Trophoblast cell (in vitro differentiated cells and primary cell): ENCODE data around the gene ELAVL1.

ENCODE experiments used
- DNase-seq, 2 donors: peaks; one replicate each; pipeline ENCODE4 v3.0.0-alpha.2; 2016
- H2AFZ ChIP-seq: 2 replicates; pipeline ENCODE4 v1.6.1; 2013; ENCODE audit warnings: low read length, moderate library complexity, mild to moderate bottlenecking; ENCODE audit not compliant: insufficient read depth, poor library complexity
- H2AK5ac ChIP-seq: 2 replicates; pipeline ENCODE4 v1.6.1; 2013; ENCODE audit warnings: mild to moderate bottlenecking, low read length
- H2BK120ac ChIP-seq: 2 replicates; pipeline ENCODE4 v1.6.1; 2013; ENCODE audit warnings: low read length, mild to moderate bottlenecking, moderate library complexity; ENCODE audit not compliant: insufficient read depth, poor library complexity
- H2BK12ac ChIP-seq: 2 replicates; pipeline ENCODE4 v1.6.1; 2013; ENCODE audit warnings: mild to moderate bottlenecking, low read length, moderate library complexity
- H2BK5ac ChIP-seq: 2 replicates; pipeline ENCODE4 v1.6.1; 2013; ENCODE audit warnings: low read length, low read depth, moderate library complexity, mild to moderate bottlenecking; ENCODE audit not compliant: poor library complexity
- H3K14ac ChIP-seq: 2 replicates; pipeline ENCODE4 v1.6.1; 2013; ENCODE audit warnings: mild to moderate bottlenecking, low read length
- H3K18ac ChIP-seq: 2 replicates; pipeline ENCODE4 v1.6.1; 2013; ENCODE audit warnings: mild to moderate bottlenecking, low read length
- H3K23ac ChIP-seq: 2 replicates; pipeline ENCODE4 v1.6.1; 2013; ENCODE audit warnings: low read length
- H3K27ac ChIP-seq: 2 replicates; pipeline ENCODE4 v1.5.1; 2013; ENCODE audit warnings: low read depth, mild to moderate bottlenecking, inconsistent platforms, low read length, moderate library complexity
- H3K27me3 ChIP-seq: 2 replicates; pipeline ENCODE4 v1.6.1; 2013; ENCODE audit warnings: inconsistent platforms, mild to moderate bottlenecking, low read length, moderate library complexity; ENCODE audit not compliant: insufficient read depth
- H3K36me3 ChIP-seq, 2 experiments: 1 replicate in 1 of 2; 2 replicates in 1 of 2; pipeline ENCODE4 v1.6.1; 2013; ENCODE audit warnings: low read length in 2 of 2, mild to moderate bottlenecking in 2 of 2, moderate library complexity in 1 of 2; ENCODE audit not compliant: insufficient read depth in 2 of 2, control insufficient read depth in 1 of 2
- H3K4ac ChIP-seq: 2 replicates; pipeline ENCODE4 v1.6.1; 2013; ENCODE audit warnings: low read depth, mild to moderate bottlenecking, low read length, moderate library complexity
- H3K4me1 ChIP-seq, 2 experiments: 1 replicate in 1 of 2; 2 replicates in 1 of 2; pipeline ENCODE4 v1.6.1; 2013; ENCODE audit warnings: low read length in 2 of 2, mild to moderate bottlenecking in 2 of 2, moderate library complexity in 1 of 2; ENCODE audit not compliant: insufficient read depth in 2 of 2, control insufficient read depth in 1 of 2
- H3K4me2 ChIP-seq: 2 replicates; pipeline ENCODE4 v1.6.1; 2013; ENCODE audit warnings: inconsistent platforms, mild to moderate bottlenecking, low read length, moderate library complexity
- H3K4me3 ChIP-seq: 2 replicates; pipeline ENCODE4 v1.5.1; 2013; ENCODE audit warnings: mild to moderate bottlenecking, low read depth, low read length, inconsistent platforms
- H3K79me1 ChIP-seq: one replicate; pipeline ENCODE4 v1.6.1; 2013; ENCODE audit warnings: low read length
- H3K79me2 ChIP-seq: 2 replicates; pipeline ENCODE4 v1.6.1; 2013; ENCODE audit warnings: low read length, mild to moderate bottlenecking; ENCODE audit not compliant: control insufficient read depth, insufficient read depth, poor library complexity
- H3K9ac ChIP-seq: 2 replicates; pipeline ENCODE4 v1.6.1; 2013; ENCODE audit warnings: mild to moderate bottlenecking, low read length
- H3K9me3 ChIP-seq: 2 replicates; pipeline ENCODE4 v1.6.1; 2013; ENCODE audit warnings: low read depth, mild to moderate bottlenecking, control low read depth, inconsistent platforms, low read length; ENCODE audit not compliant: insufficient read depth
- H4K12ac ChIP-seq: 2 replicates; pipeline ENCODE4 v1.6.1; 2013; ENCODE audit warnings: low read depth, mild to moderate bottlenecking, low read length, moderate library complexity
- H4K8ac ChIP-seq: 2 replicates; pipeline ENCODE4 v1.6.1; 2013; ENCODE audit warnings: low read depth, mild to moderate bottlenecking, low read length, moderate library complexity
- H4K91ac ChIP-seq: one replicate; pipeline ENCODE4 v1.6.1; 2013; ENCODE audit warnings: low read depth, mild to moderate bottlenecking, low read length, moderate library complexity
- WGBS: extraction: QIAGEN DNeasy Blood & Tissue Kit; methylation state at CpG from one replicate; pipeline ENCODE4 v1.1.7; 2013; ENCODE audit warnings: missing lambda C conversion rate; ENCODE audit not compliant: insufficient read length, insufficient coverage; ENCODE audit errors: extremely low coverage; 5-methylcytosine and 5-hydroxymethylcytosine counted together

ELAVL1 gene

GRCh38 chr19:7933411-7933810 is 72.0 kb downstream of the ELAVL1 start:
- H3K4me1 ChIP-seq, result peaks cover 5 to 7% of the 10 kb centered on the region in 2 experiments
- no peaks in the 10 kb centered on the region for H3K79me1 ChIP-seq
- no peak overlapping the region for H3K23ac ChIP-seq
- no peak overlapping the region for H3K18ac ChIP-seq
- H3K9me3 ChIP-seq, result no peaks in the 10 kb centered on the region
- no peak overlapping the region for H3K4ac ChIP-seq
- H2BK5ac ChIP-seq, result no peak overlapping the region
- no peak overlapping the region for H3K4me2 ChIP-seq
- no peak overlapping the region for H3K4me3 ChIP-seq
- H4K91ac ChIP-seq, result no peak overlapping the region
- H2BK120ac ChIP-seq, result no peak overlapping the region
- no peak overlapping the region for H2AFZ ChIP-seq
- peaks cover 68 to 75% of the 10 kb centered on the region in 2 experiments for H3K36me3 ChIP-seq
- no peaks in the 10 kb centered on the region for H3K27me3 ChIP-seq
- no peak overlapping the region for H2BK12ac ChIP-seq
- no peaks in the 10 kb centered on the region for H3K79me2 ChIP-seq
- no peak overlapping the region for H4K12ac ChIP-seq
- H3K9ac ChIP-seq, result no peak overlapping the region
- H3K14ac ChIP-seq, result no peak overlapping the region
- DNase-seq, result no peak
- H4K8ac ChIP-seq, result no peak overlapping the region
- no CpG with 5 or more reads among the region's 14 CpGs for WGBS
- H3K27ac ChIP-seq, result no peak overlapping the region
- H2AK5ac ChIP-seq, result no peak overlapping the region

GRCh38 chr19:7932930-7933300 is 72.5 kb downstream of the ELAVL1 start:
- DNase-seq, result no peak

GRCh38 chr19:7932276-7932929 is 73.0 kb downstream of the ELAVL1 start:
- Histone ChIP-seq H3K23ac (no peak overlapping the region), H3K27me3 (no peaks in the 10 kb centered on the region), H3K79me1 (no peaks in the 10 kb centered on the region), H3K36me3 (peaks cover 64 to 69% of the 10 kb centered on the region in 2 experiments), H3K9ac (no peak overlapping the region), H3K9me3 (no peaks in the 10 kb centered on the region), H3K4ac (no peak overlapping the region), H4K8ac (no peak overlapping the region), H4K12ac (no peak overlapping the region), H3K14ac (no peak overlapping the region), H2AFZ (no peak overlapping the region), H2BK12ac (no peak overlapping the region), H2AK5ac (no peak overlapping the region), H3K4me3 (no peak overlapping the region), H3K79me2 (no peaks in the 10 kb centered on the region), H2BK5ac (no peak overlapping the region), H3K18ac (no peak overlapping the region), H3K4me1 (peaks cover 5 to 7% of the 10 kb centered on the region in 2 experiments), H3K27ac (no peak overlapping the region), H4K91ac (no peak overlapping the region), H3K4me2 (no peak overlapping the region), H2BK120ac (no peak overlapping the region)
- DNase-seq, result no peak
- WGBS, result no CpG with 5 or more reads among the region's 32 CpGs

More at GRCh38 chr19:7932930-7933300, 72.5 kb downstream of the ELAVL1 start:
- H3K4me3 ChIP-seq, result no peak overlapping the region
- H4K12ac ChIP-seq, result no peak overlapping the region
- no peak overlapping the region for H3K4me2 ChIP-seq
- no peak overlapping the region for H2AFZ ChIP-seq
- H4K91ac ChIP-seq, result no peak overlapping the region
- H3K36me3 ChIP-seq, result peaks cover 68 to 74% of the 10 kb centered on the region in 2 experiments
- no peak overlapping the region for H2AK5ac ChIP-seq
- no peak overlapping the region for H2BK12ac ChIP-seq
- no peaks in the 10 kb centered on the region for H3K79me2 ChIP-seq
- no peak overlapping the region for H3K27ac ChIP-seq
- H2BK120ac ChIP-seq, result no peak overlapping the region
- H3K4me1 ChIP-seq, result peaks cover 5 to 7% of the 10 kb centered on the region in 2 experiments
- no peak overlapping the region for H3K4ac ChIP-seq
- H3K79me1 ChIP-seq, result no peaks in the 10 kb centered on the region
- no peak overlapping the region for H3K23ac ChIP-seq
- no peak overlapping the region for H2BK5ac ChIP-seq
- no peaks in the 10 kb centered on the region for H3K27me3 ChIP-seq
- no peak overlapping the region for H3K9ac ChIP-seq
- no peak overlapping the region for H3K14ac ChIP-seq
- no peaks in the 10 kb centered on the region for H3K9me3 ChIP-seq
- WGBS, result no CpG with 5 or more reads among the region's 10 CpGs
- no peak overlapping the region for H4K8ac ChIP-seq
- no peak overlapping the region for H3K18ac ChIP-seq

- H4K8ac ChIP-seq, result no peak overlapping the region
- no peak overlapping the region for H3K23ac ChIP-seq
- no peaks in the 10 kb centered on the region for H3K27me3 ChIP-seq
- H3K27ac ChIP-seq, result no peak overlapping the region
- no peak overlapping the region for H4K12ac ChIP-seq
- H3K18ac ChIP-seq, result no peak overlapping the region
- no peaks in the 10 kb centered on the region for H3K9me3 ChIP-seq
- H2AFZ ChIP-seq, result no peak overlapping the region
- no peak overlapping the region for H3K4me2 ChIP-seq
- H3K4ac ChIP-seq, result no peak overlapping the region
- H3K36me3 ChIP-seq, result peaks cover 59 to 65% of the 10 kb centered on the region in 2 experiments
- no peak for DNase-seq
- H2BK12ac ChIP-seq, result no peak overlapping the region
- H2BK5ac ChIP-seq, result no peak overlapping the region
- no peak overlapping the region for H2AK5ac ChIP-seq
- H3K79me2 ChIP-seq, result no peaks in the 10 kb centered on the region
- no CpG with 5 or more reads among the region's 36 CpGs for WGBS
- H3K9ac ChIP-seq, result no peak overlapping the region
- H3K79me1 ChIP-seq, result no peaks in the 10 kb centered on the region
- no peak overlapping the region for H2BK120ac ChIP-seq
- no peak overlapping the region for H4K91ac ChIP-seq
- no peak overlapping the region for H3K14ac ChIP-seq
- peaks cover 5 to 8% of the 10 kb centered on the region in 2 experiments for H3K4me1 ChIP-seq
- no peak overlapping the region for H3K4me3 ChIP-seq
Measured at GRCh38 chr19:7931221-7932061, 74.0 kb downstream of the ELAVL1 start.
